GM23338 (cell line): ENCODE data around the gene NUDT13. TPM values are rescaled to one million over a fixed set of nuclear protein-coding genes. Genes with fewer than 3 reads are reported as not detected.

Experiments
- ATAC-seq: fragments of 200-7000 bp; cut with Tn5 transposase; 3 replicates; pipeline ENCODE4 v1.9.1; 2020
- DNase-seq: peaks from one replicate; pipeline ENCODE4 v3.0.0-alpha.2; 2015; ENCODE audit warnings: low spot score
- H2AFZ ChIP-seq: fragments of 200-600 bp; sonication (generic); 2 replicates; pipeline ENCODE4 v1.8.0; 2016; ENCODE audit warnings: antibody characterized with exemption, mild to moderate bottlenecking, moderate library complexity
- H3F3A ChIP-seq: fragments of 200-600 bp; sonication (generic); replicated peaks from 2 replicates; pipeline ENCODE4 v1.8.0; 2017; ENCODE audit warnings: antibody characterized with exemption, mixed run types, low read depth
- H3K27ac ChIP-seq: fragments of 200-600 bp; sonication (generic); 2 replicates; pipeline ENCODE4 v1.6.1; 2016; ENCODE audit warnings: low read depth
- H3K27me3 ChIP-seq: fragments of 200-600 bp; sonication (generic); 2 replicates; pipeline ENCODE4 v1.8.0; 2016; ENCODE audit warnings: mild to moderate bottlenecking, mixed run types, moderate library complexity; ENCODE audit not compliant: insufficient read depth
- H3K36me3 ChIP-seq: fragments of 200-600 bp; sonication (generic); 2 replicates; pipeline ENCODE4 v1.8.0; 2016; ENCODE audit warnings: mild to moderate bottlenecking; ENCODE audit not compliant: insufficient read depth
- H3K4me1 ChIP-seq: fragments of 200-600 bp; sonication (generic); 2 replicates; pipeline ENCODE4 v1.8.0; 2016; ENCODE audit warnings: mild to moderate bottlenecking, moderate library complexity; ENCODE audit not compliant: insufficient read depth
- H3K4me2 ChIP-seq: fragments of 200-600 bp; sonication (generic); 2 replicates; pipeline ENCODE4 v1.7.1; 2017; ENCODE audit warnings: mixed run types
- H3K4me3 ChIP-seq: fragments of 200-600 bp; sonication (generic); 2 replicates; pipeline ENCODE4 v1.6.1; 2016; ENCODE audit warnings: mixed run types
- H3K79me2 ChIP-seq: fragments of 200-600 bp; sonication (generic); replicated peaks from 2 replicates; pipeline ENCODE4 v1.8.0; 2017; ENCODE audit warnings: mild to moderate bottlenecking; ENCODE audit not compliant: insufficient read depth
- H3K9me2 ChIP-seq: fragments of 200-600 bp; sonication (generic); 2 replicates; pipeline ENCODE4 v1.8.0; 2017; ENCODE audit not compliant: insufficient read depth
- H4K20me1 ChIP-seq: fragments of 200-600 bp; sonication (generic); replicated peaks from 2 replicates; pipeline ENCODE4 v1.8.0; 2017; ENCODE audit warnings: mild to moderate bottlenecking; ENCODE audit not compliant: insufficient read depth
- H3K27ac Mint-ChIP-seq: 2 replicates; pipeline ENCODE4 v1.8.0; 2020; ENCODE audit warnings: inconsistent platforms, mild to moderate bottlenecking, moderate library complexity, mixed read lengths
- H3K27me3 Mint-ChIP-seq: 3 replicates; pipeline ENCODE4 v1.8.0; 2022; ENCODE audit warnings: low read depth, mild to moderate bottlenecking, moderate library complexity, mixed read lengths, inconsistent platforms; ENCODE audit not compliant: insufficient read depth, poor library complexity
- H3K36me3 Mint-ChIP-seq: 3 replicates; pipeline ENCODE4 v1.8.0; 2021; ENCODE audit warnings: low read depth, mild to moderate bottlenecking, inconsistent platforms, moderate library complexity, mixed read lengths
- H3K4me1 Mint-ChIP-seq: 3 replicates; pipeline ENCODE4 v1.8.0; 2020; ENCODE audit warnings: mild to moderate bottlenecking, inconsistent platforms, mixed read lengths
- H3K4me3 Mint-ChIP-seq: 3 replicates; pipeline ENCODE4 v1.8.0; 2021; ENCODE audit warnings: moderate library complexity, mild to moderate bottlenecking, inconsistent platforms, mixed read lengths
- H3K9me3 Mint-ChIP-seq: 3 replicates; pipeline ENCODE4 v1.8.0; 2020; ENCODE audit warnings: moderate library complexity, mild to moderate bottlenecking, inconsistent platforms, mixed read lengths
- CREB1 ChIP-seq: fragments of 250-450 bp; sonication (Bioruptor Pico); IDR thresholded peaks from 2 replicates; pipeline ENCODE4 v1.5.0; 2020; ENCODE audit warnings: low read depth, mild to moderate bottlenecking, moderate library complexity
- CTCF ChIP-seq, 2 experiments: fragments of 200-600 bp in 1 of 2; sonication (generic) in 1 of 2; conservative IDR thresholded peaks; 2 replicates each; pipeline versions ENCODE4 v1.5.1 to v1.6.1; 2016 to 2017; ENCODE audit warnings: antibody characterized with exemption in 2 of 2, low read depth in 2 of 2, mild to moderate bottlenecking in 2 of 2, moderate library complexity in 1 of 2
- ETS1 ChIP-seq: IDR thresholded peaks from 2 replicates; pipeline ENCODE4 v1.6.1; 2016; ENCODE audit warnings: antibody characterized with exemption
- EZH2 ChIP-seq: fragments of 200-600 bp; sonication (generic); IDR thresholded peaks from one replicate; pipeline ENCODE4 v1.8.0; 2017; ENCODE audit warnings: antibody characterized with exemption, mild to moderate bottlenecking, low read depth; ENCODE audit not compliant: unreplicated experiment
- EZH2phosphoT487 ChIP-seq: fragments of 200-600 bp; sonication (generic); IDR thresholded peaks from one replicate; pipeline ENCODE4 v1.8.1; 2018; ENCODE audit warnings: antibody characterized with exemption; ENCODE audit not compliant: unreplicated experiment
- JUNB ChIP-seq: IDR thresholded peaks from one replicate; pipeline ENCODE4 v1.6.1; 2016; ENCODE audit warnings: antibody characterized with exemption; ENCODE audit not compliant: unreplicated experiment
- NANOG ChIP-seq: IDR thresholded peaks from 2 replicates; pipeline ENCODE4 v1.6.1; 2016; ENCODE audit warnings: antibody characterized with exemption, borderline replicate concordance
- POLR2AphosphoS5 ChIP-seq: IDR thresholded peaks from 2 replicates; pipeline ENCODE4 v1.6.1; 2016; ENCODE audit warnings: antibody characterized with exemption, low read depth
- STAT1 ChIP-seq: IDR thresholded peaks from one replicate; pipeline ENCODE4 v1.6.1; 2016; ENCODE audit warnings: antibody characterized with exemption; ENCODE audit not compliant: unreplicated experiment
- ZNF114 ChIP-seq: fragments of 250-450 bp; sonication (Bioruptor Pico); IDR thresholded peaks from 2 replicates; pipeline ENCODE4 v1.5.0; 2020; ENCODE audit warnings: mild to moderate bottlenecking, moderate library complexity
- ZNF331 ChIP-seq: fragments of 250-450 bp; sonication (Bioruptor Pico); IDR thresholded peaks from 2 replicates; pipeline ENCODE4 v1.5.0; 2020; ENCODE audit warnings: low read depth, mild to moderate bottlenecking, moderate library complexity
- polyA plus RNA-seq: library from polyadenylated mRNA; unstranded; fragments of >200 nt; fragmentation: Nextera tagmentation; extraction: Ambion mirVana; gene quantifications from 2 replicates; pipeline ENCODE4 v1.2.1, GENCODE V29; 2016
- total RNA-seq: library from RNA; depleted of rRNA; stranded (reverse); fragments of >200 nt; shearing (Covaris generic); gene quantifications from 2 replicates; pipeline ENCODE4 v1.2.3, GENCODE V29; 2014
- TF ChIP-seq, protein P1 (sequence below): fragments of 250-450 bp; sonication (Bioruptor Pico); IDR thresholded peaks from 2 replicates; pipeline ENCODE4 v1.5.0; 2020; ENCODE audit warnings: mild to moderate bottlenecking, moderate library complexity

The NUDT13 gene
- total and polyA plus RNA-seq, 2 experiments from 2014 or later: 1.4 to 2.2 TPM

- TF ChIP-seq ETS1: no peak
- TF ChIP-seq EZH2phosphoT487: no peak
These were observed 41.8 kb downstream of the NUDT13 start (continued) for GRCh38 chr10:73152009-73152408.

GRCh38 chr10:73156054-73156453 lies 45.8 kb downstream of the NUDT13 start:
- H3K4me3 Mint-ChIP-seq: no peak overlapping the region
- no peaks in the 10 kb centered on the region for H3K27me3 ChIP-seq
- no peaks in the 10 kb centered on the region for H3K9me2 ChIP-seq
- TF ChIP-seq EZH2: no peak
- no peak for TF ChIP-seq ZNF331 (CRISPR knock-in tag)
- no peak for TF ChIP-seq JUNB
- no peak for TF ChIP-seq STAT1
- no peak for TF ChIP-seq CTCF (conservative IDR thresholded peaks at IDR 0.05; ENCODE audit: low read depth in 2 of 2)
- TF ChIP-seq, protein P1, sequence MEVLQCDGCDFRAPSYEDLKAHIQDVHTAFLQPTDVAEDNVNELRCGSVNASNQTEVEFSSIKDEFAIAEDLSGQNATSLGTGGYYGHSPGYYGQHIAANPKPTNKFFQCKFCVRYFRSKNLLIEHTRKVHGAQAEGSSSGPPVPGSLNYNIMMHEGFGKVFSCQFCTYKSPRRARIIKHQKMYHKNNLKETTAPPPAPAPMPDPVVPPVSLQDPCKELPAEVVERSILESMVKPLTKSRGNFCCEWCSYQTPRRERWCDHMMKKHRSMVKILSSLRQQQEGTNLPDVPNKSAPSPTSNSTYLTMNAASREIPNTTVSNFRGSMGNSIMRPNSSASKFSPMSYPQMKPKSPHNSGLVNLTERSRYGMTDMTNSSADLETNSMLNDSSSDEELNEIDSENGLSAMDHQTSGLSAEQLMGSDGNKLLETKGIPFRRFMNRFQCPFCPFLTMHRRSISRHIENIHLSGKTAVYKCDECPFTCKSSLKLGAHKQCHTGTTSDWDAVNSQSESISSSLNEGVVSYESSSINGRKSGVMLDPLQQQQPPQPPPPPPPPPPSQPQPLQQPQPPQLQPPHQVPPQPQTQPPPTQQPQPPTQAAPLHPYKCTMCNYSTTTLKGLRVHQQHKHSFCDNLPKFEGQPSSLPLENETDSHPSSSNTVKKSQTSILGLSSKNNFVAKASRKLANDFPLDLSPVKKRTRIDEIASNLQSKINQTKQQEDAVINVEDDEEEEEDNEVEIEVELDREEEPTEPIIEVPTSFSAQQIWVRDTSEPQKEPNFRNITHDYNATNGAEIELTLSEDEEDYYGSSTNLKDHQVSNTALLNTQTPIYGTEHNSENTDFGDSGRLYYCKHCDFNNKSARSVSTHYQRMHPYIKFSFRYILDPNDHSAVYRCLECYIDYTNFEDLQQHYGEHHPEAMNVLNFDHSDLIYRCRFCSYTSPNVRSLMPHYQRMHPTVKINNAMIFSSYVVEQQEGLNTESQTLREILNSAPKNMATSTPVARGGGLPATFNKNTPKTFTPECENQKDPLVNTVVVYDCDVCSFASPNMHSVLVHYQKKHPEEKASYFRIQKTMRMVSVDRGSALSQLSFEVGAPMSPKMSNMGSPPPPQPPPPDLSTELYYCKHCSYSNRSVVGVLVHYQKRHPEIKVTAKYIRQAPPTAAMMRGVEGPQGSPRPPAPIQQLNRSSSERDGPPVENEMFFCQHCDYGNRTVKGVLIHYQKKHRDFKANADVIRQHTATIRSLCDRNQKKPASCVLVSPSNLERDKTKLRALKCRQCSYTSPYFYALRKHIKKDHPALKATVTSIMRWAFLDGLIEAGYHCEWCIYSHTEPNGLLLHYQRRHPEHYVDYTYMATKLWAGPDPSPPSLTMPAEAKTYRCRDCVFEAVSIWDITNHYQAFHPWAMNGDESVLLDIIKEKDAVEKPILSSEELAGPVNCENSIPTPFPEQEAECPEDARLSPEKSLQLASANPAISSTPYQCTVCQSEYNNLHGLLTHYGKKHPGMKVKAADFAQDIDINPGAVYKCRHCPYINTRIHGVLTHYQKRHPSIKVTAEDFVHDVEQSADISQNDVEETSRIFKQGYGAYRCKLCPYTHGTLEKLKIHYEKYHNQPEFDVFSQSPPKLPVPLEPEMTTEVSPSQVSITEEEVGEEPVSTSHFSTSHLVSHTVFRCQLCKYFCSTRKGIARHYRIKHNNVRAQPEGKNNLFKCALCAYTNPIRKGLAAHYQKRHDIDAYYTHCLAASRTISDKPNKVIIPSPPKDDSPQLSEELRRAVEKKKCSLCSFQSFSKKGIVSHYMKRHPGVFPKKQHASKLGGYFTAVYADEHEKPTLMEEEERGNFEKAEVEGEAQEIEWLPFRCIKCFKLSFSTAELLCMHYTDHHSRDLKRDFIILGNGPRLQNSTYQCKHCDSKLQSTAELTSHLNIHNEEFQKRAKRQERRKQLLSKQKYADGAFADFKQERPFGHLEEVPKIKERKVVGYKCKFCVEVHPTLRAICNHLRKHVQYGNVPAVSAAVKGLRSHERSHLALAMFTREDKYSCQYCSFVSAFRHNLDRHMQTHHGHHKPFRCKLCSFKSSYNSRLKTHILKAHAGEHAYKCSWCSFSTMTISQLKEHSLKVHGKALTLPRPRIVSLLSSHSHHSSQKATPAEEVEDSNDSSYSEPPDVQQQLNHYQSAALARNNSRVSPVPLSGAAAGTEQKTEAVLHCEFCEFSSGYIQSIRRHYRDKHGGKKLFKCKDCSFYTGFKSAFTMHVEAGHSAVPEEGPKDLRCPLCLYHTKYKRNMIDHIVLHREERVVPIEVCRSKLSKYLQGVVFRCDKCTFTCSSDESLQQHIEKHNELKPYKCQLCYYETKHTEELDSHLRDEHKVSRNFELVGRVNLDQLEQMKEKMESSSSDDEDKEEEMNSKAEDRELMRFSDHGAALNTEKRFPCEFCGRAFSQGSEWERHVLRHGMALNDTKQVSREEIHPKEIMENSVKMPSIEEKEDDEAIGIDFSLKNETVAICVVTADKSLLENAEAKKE (CRISPR knock-in tag): no peak
- TF ChIP-seq EZH2phosphoT487: no peak
- TF ChIP-seq NANOG: no peak
- no peak for TF ChIP-seq ZNF114
- no peak for TF ChIP-seq ETS1
- no peak for TF ChIP-seq CREB1
- no peak for TF ChIP-seq POLR2AphosphoS5

More at GRCh38 chr10:73156054-73156453, 45.8 kb downstream of the NUDT13 start:
- Histone ChIP-seq H2AFZ (no peak overlapping the region), H3K4me1 (no peaks in the 10 kb centered on the region), H3K4me3 (no peak overlapping the region), H4K20me1 (no peaks in the 10 kb centered on the region), H3K27ac (no peak overlapping the region), H3F3A (no peaks in the 10 kb centered on the region), H3K79me2 (peaks cover 15% of the 10 kb centered on the region), H3K4me2 (no peak overlapping the region), H3K36me3 (peaks cover 47% of the 10 kb centered on the region)
- Mint-ChIP-seq H3K9me3 (no peaks in the 10 kb centered on the region), H3K36me3 (peaks cover 67% of the 10 kb centered on the region), H3K4me1 (no peaks in the 10 kb centered on the region), H3K27me3 (no peaks in the 10 kb centered on the region), H3K27ac (no peak overlapping the region)
- DNase-seq (no peak), ATAC-seq (no peak)
